Peyer's patch (tissue), 4 donors: Measurements from ENCODE around the gene MIPEP.

Experiments used
- CTCF ChIP-seq, 6 experiments: fragments of 450-650 bp in 4 of 6; fragments of 200-600 bp in 2 of 6; sonication (generic) in 1 of 6; IDR thresholded peaks; one replicate each; pipeline ENCODE4 v1.5.1; 2017 to 2019; ENCODE audit warnings: antibody characterized with exemption in 6 of 6, mild to moderate bottlenecking in 3 of 6, moderate library complexity in 1 of 6
- POLR2A ChIP-seq, 2 donors: fragments of 450-650 bp; IDR thresholded peaks; one replicate each; pipeline ENCODE4 v1.5.1; 2017; ENCODE audit warnings: antibody characterized with exemption in 2 of 2, mild to moderate bottlenecking in 2 of 2, moderate library complexity in 2 of 2

GRCh38 chr13:23828086-23828485, 61.1 kb downstream of the MIPEP start:
- no peak for TF ChIP-seq CTCF (IDR thresholded peaks at IDR 0.05)
- no peak for TF ChIP-seq POLR2A (IDR thresholded peaks at IDR 0.05)
